Measurements from ENCODE around the gene TLR9.

TLR9 gene

DNA sequence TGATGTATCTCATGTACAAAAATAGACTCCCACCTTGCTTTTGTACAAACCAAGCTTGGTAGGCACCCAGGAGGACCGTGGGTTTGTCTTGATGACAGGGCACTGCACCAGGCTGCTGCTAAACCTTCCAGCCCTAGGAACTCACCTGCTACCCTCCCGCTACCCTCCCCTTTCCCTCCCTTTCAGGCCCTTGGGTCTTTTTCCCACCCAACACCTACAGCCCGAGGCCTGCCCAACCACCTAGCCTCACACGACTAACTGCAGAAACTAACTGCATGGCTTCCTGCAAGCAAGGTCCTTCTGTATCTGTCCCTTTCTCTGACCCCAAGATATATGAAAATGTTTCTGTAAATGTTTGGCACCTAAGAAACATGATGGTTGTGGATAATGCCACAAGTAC is 31.2 kb upstream of the TLR9 start:
- Histone ChIP-seq H3K4me1 (ENCODE audit: insufficient read depth, low read length) (peaks cover 56% of the 10 kb centered on the region), H3K27ac (ENCODE audit: low read length) (no peak overlapping the region)

GRCh38 chr3:52256159-52256558 is 30.7 kb upstream of the TLR9 start:
- H3K36me3 ChIP-seq (ENCODE audit: insufficient read depth, low read length), result peaks cover 95% of the 10 kb centered on the region
- H4K20me1 ChIP-seq (ENCODE audit: insufficient read depth, low read length), result peaks cover 40% of the 10 kb centered on the region
- TF ChIP-seq CTCF (IDR thresholded peaks at IDR 0.05; ENCODE audit: borderline replicate concordance, extremely low read depth, low read length, poor library complexity, severe bottlenecking), result no peak
- no peak for TF ChIP-seq EZH2 (IDR thresholded peaks at IDR 0.05; ENCODE audit: borderline replicate concordance, low read depth, low read length, severe bottlenecking)
- H3K4me3 ChIP-seq (ENCODE audit: low read depth in 1 of 2, low read length in 2 of 2), result no peak overlapping the region
- ATAC-seq (ENCODE audit: insufficient read depth, low read depth) (no peak), DNase-seq (no peak)
- H3K9me3 ChIP-seq (ENCODE audit: insufficient read depth, low read length, severe bottlenecking), result no peaks in the 10 kb centered on the region
- H3K27ac ChIP-seq (ENCODE audit: low read length), result 0 out of 2 replicates have a peak overlapping the region, but pooled peaks have one; percentile 1
- H3K9ac ChIP-seq (ENCODE audit: low read depth, low read length), result no peak overlapping the region
- H3K79me2 ChIP-seq (ENCODE audit: insufficient read depth, low read length), result peaks cover 46% of the 10 kb centered on the region
- H3K4me1 ChIP-seq (ENCODE audit: insufficient read depth, low read length), result peaks cover 56% of the 10 kb centered on the region
- H3K27me3 ChIP-seq (ENCODE audit: insufficient read depth, low read length, poor library complexity), result no peaks in the 10 kb centered on the region
- no peak overlapping the region for H3K4me2 ChIP-seq (ENCODE audit: insufficient read depth, low read length)
- no peak overlapping the region for H2AFZ ChIP-seq (ENCODE audit: low read depth, low read length)

More for the DNA sequence above, 31.2 kb upstream of the TLR9 start:
- peaks cover 95% of the 10 kb centered on the region for H3K36me3 ChIP-seq (ENCODE audit: insufficient read depth, low read length)
- H3K9me3 ChIP-seq (ENCODE audit: insufficient read depth, low read length, severe bottlenecking), result no peaks in the 10 kb centered on the region
- no peak overlapping the region for H3K9ac ChIP-seq (ENCODE audit: low read depth, low read length)
- H3K79me2 ChIP-seq (ENCODE audit: insufficient read depth, low read length), result peaks cover 50% of the 10 kb centered on the region
- TF ChIP-seq CTCF (IDR thresholded peaks at IDR 0.05; ENCODE audit: borderline replicate concordance, extremely low read depth, low read length, poor library complexity, severe bottlenecking), result no peak
- TF ChIP-seq EZH2 (IDR thresholded peaks at IDR 0.05; ENCODE audit: borderline replicate concordance, low read depth, low read length, severe bottlenecking), result no peak
- H2AFZ ChIP-seq (ENCODE audit: low read depth, low read length), result no peak overlapping the region
- H4K20me1 ChIP-seq (ENCODE audit: insufficient read depth, low read length), result peaks cover 42% of the 10 kb centered on the region
- ATAC-seq (ENCODE audit: insufficient read depth, low read depth), result no peak
- H3K27me3 ChIP-seq (ENCODE audit: insufficient read depth, low read length, poor library complexity), result no peaks in the 10 kb centered on the region
- H3K4me2 ChIP-seq (ENCODE audit: insufficient read depth, low read length), result no peak overlapping the region
- H3K4me3 ChIP-seq (ENCODE audit: low read depth in 1 of 2, low read length in 2 of 2), result no peak overlapping the region
- DNase-seq, result no peak

DNA sequence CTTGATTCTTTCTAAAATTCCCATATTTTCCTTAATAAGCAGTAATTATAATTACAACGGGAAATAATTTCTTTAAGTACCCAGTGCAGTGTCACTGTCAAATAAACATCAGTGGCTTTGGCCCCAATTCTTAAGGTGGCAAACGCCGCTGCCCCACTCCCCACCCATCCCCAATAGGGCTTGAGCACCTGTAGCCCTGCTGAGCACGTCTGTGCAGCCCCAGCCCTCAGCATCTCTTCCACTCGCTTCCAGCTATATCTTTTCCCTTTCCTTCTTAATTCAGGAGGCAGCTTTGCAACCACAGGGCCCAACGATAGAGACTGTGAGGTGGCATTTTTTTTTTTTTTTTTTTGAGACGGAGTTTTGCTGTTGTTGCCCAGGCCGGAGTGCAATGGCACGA is 29.2 kb upstream of the TLR9 start:
- no peak overlapping the region; the same call in 1 of the 2 replicates for H3K9ac ChIP-seq (ENCODE audit: low read depth, low read length)
- H3K36me3 ChIP-seq (ENCODE audit: insufficient read depth, low read length), result peaks cover 94% of the 10 kb centered on the region

More for the DNA sequence above, 29.2 kb upstream of the TLR9 start:
- ATAC-seq (ENCODE audit: insufficient read depth, low read depth) (no peak), DNase-seq (no peak)
- TF ChIP-seq CTCF (IDR thresholded peaks at IDR 0.05; ENCODE audit: borderline replicate concordance, extremely low read depth, low read length, poor library complexity, severe bottlenecking) (no peak), EZH2 (IDR thresholded peaks at IDR 0.05; ENCODE audit: borderline replicate concordance, low read depth, low read length, severe bottlenecking) (no peak)
- H3K27me3 ChIP-seq (ENCODE audit: insufficient read depth, low read length, poor library complexity), result no peaks in the 10 kb centered on the region
- no peaks in the 10 kb centered on the region for H3K9me3 ChIP-seq (ENCODE audit: insufficient read depth, low read length, severe bottlenecking)
- H3K79me2 ChIP-seq (ENCODE audit: insufficient read depth, low read length), result peaks cover 38% of the 10 kb centered on the region
- no peak overlapping the region; the same call in 1 of the 2 replicates for H3K27ac ChIP-seq (ENCODE audit: low read length)
- H3K4me2 ChIP-seq (ENCODE audit: insufficient read depth, low read length), result 0 out of 2 replicates have a peak overlapping the region, but pooled peaks have one; percentile 48
- H4K20me1 ChIP-seq (ENCODE audit: insufficient read depth, low read length), result peaks cover 44% of the 10 kb centered on the region
- H3K4me3 ChIP-seq (ENCODE audit: low read depth in 1 of 2, low read length in 2 of 2), result no peak overlapping the region
- peaks cover 56% of the 10 kb centered on the region for H3K4me1 ChIP-seq (ENCODE audit: insufficient read depth, low read length)
- H2AFZ ChIP-seq (ENCODE audit: low read depth, low read length), result no peak overlapping the region

Measured in DND-41 (cell line).